GM23338 (cell line): Measurements from ENCODE around the gene MKNK1. TPM values are rescaled to one million over a fixed set of nuclear protein-coding genes. Genes with fewer than 3 reads are reported as not detected.

Source experiments
- ATAC-seq: fragments of 200-7000 bp; cut with Tn5 transposase; 3 replicates; pipeline ENCODE4 v1.9.1; 2020
- DNase-seq: peaks from one replicate; pipeline ENCODE4 v3.0.0-alpha.2; 2015; ENCODE audit warnings: low spot score
- H2AFZ ChIP-seq: fragments of 200-600 bp; sonication (generic); 2 replicates; pipeline ENCODE4 v1.8.0; 2016; ENCODE audit warnings: antibody characterized with exemption, mild to moderate bottlenecking, moderate library complexity
- H3F3A ChIP-seq: fragments of 200-600 bp; sonication (generic); replicated peaks from 2 replicates; pipeline ENCODE4 v1.8.0; 2017; ENCODE audit warnings: antibody characterized with exemption, mixed run types, low read depth
- H3K27ac ChIP-seq: fragments of 200-600 bp; sonication (generic); 2 replicates; pipeline ENCODE4 v1.6.1; 2016; ENCODE audit warnings: low read depth
- H3K27me3 ChIP-seq: fragments of 200-600 bp; sonication (generic); 2 replicates; pipeline ENCODE4 v1.8.0; 2016; ENCODE audit warnings: mild to moderate bottlenecking, mixed run types, moderate library complexity; ENCODE audit not compliant: insufficient read depth
- H3K36me3 ChIP-seq: fragments of 200-600 bp; sonication (generic); 2 replicates; pipeline ENCODE4 v1.8.0; 2016; ENCODE audit warnings: mild to moderate bottlenecking; ENCODE audit not compliant: insufficient read depth
- H3K4me1 ChIP-seq: fragments of 200-600 bp; sonication (generic); 2 replicates; pipeline ENCODE4 v1.8.0; 2016; ENCODE audit warnings: mild to moderate bottlenecking, moderate library complexity; ENCODE audit not compliant: insufficient read depth
- H3K4me2 ChIP-seq: fragments of 200-600 bp; sonication (generic); 2 replicates; pipeline ENCODE4 v1.7.1; 2017; ENCODE audit warnings: mixed run types
- H3K4me3 ChIP-seq: fragments of 200-600 bp; sonication (generic); 2 replicates; pipeline ENCODE4 v1.6.1; 2016; ENCODE audit warnings: mixed run types
- H3K79me2 ChIP-seq: fragments of 200-600 bp; sonication (generic); replicated peaks from 2 replicates; pipeline ENCODE4 v1.8.0; 2017; ENCODE audit warnings: mild to moderate bottlenecking; ENCODE audit not compliant: insufficient read depth
- H3K9me2 ChIP-seq: fragments of 200-600 bp; sonication (generic); 2 replicates; pipeline ENCODE4 v1.8.0; 2017; ENCODE audit not compliant: insufficient read depth
- H4K20me1 ChIP-seq: fragments of 200-600 bp; sonication (generic); replicated peaks from 2 replicates; pipeline ENCODE4 v1.8.0; 2017; ENCODE audit warnings: mild to moderate bottlenecking; ENCODE audit not compliant: insufficient read depth
- H3K27ac Mint-ChIP-seq: 2 replicates; pipeline ENCODE4 v1.8.0; 2020; ENCODE audit warnings: inconsistent platforms, mild to moderate bottlenecking, moderate library complexity, mixed read lengths
- H3K27me3 Mint-ChIP-seq: 3 replicates; pipeline ENCODE4 v1.8.0; 2022; ENCODE audit warnings: low read depth, mild to moderate bottlenecking, moderate library complexity, mixed read lengths, inconsistent platforms; ENCODE audit not compliant: insufficient read depth, poor library complexity
- H3K36me3 Mint-ChIP-seq: 3 replicates; pipeline ENCODE4 v1.8.0; 2021; ENCODE audit warnings: low read depth, mild to moderate bottlenecking, inconsistent platforms, moderate library complexity, mixed read lengths
- H3K4me1 Mint-ChIP-seq: 3 replicates; pipeline ENCODE4 v1.8.0; 2020; ENCODE audit warnings: mild to moderate bottlenecking, inconsistent platforms, mixed read lengths
- H3K4me3 Mint-ChIP-seq: 3 replicates; pipeline ENCODE4 v1.8.0; 2021; ENCODE audit warnings: moderate library complexity, mild to moderate bottlenecking, inconsistent platforms, mixed read lengths
- H3K9me3 Mint-ChIP-seq: 3 replicates; pipeline ENCODE4 v1.8.0; 2020; ENCODE audit warnings: moderate library complexity, mild to moderate bottlenecking, inconsistent platforms, mixed read lengths
- CREB1 ChIP-seq: fragments of 250-450 bp; sonication (Bioruptor Pico); IDR thresholded peaks from 2 replicates; pipeline ENCODE4 v1.5.0; 2020; ENCODE audit warnings: low read depth, mild to moderate bottlenecking, moderate library complexity
- EZH2 ChIP-seq: fragments of 200-600 bp; sonication (generic); IDR thresholded peaks from one replicate; pipeline ENCODE4 v1.8.0; 2017; ENCODE audit warnings: antibody characterized with exemption, mild to moderate bottlenecking, low read depth; ENCODE audit not compliant: unreplicated experiment
- EZH2phosphoT487 ChIP-seq: fragments of 200-600 bp; sonication (generic); IDR thresholded peaks from one replicate; pipeline ENCODE4 v1.8.1; 2018; ENCODE audit warnings: antibody characterized with exemption; ENCODE audit not compliant: unreplicated experiment
- JUNB ChIP-seq: IDR thresholded peaks from one replicate; pipeline ENCODE4 v1.6.1; 2016; ENCODE audit warnings: antibody characterized with exemption; ENCODE audit not compliant: unreplicated experiment
- NANOG ChIP-seq: IDR thresholded peaks from 2 replicates; pipeline ENCODE4 v1.6.1; 2016; ENCODE audit warnings: antibody characterized with exemption, borderline replicate concordance
- POLR2AphosphoS5 ChIP-seq: IDR thresholded peaks from 2 replicates; pipeline ENCODE4 v1.6.1; 2016; ENCODE audit warnings: antibody characterized with exemption, low read depth
- STAT1 ChIP-seq: IDR thresholded peaks from one replicate; pipeline ENCODE4 v1.6.1; 2016; ENCODE audit warnings: antibody characterized with exemption; ENCODE audit not compliant: unreplicated experiment
- ZNF114 ChIP-seq: fragments of 250-450 bp; sonication (Bioruptor Pico); IDR thresholded peaks from 2 replicates; pipeline ENCODE4 v1.5.0; 2020; ENCODE audit warnings: mild to moderate bottlenecking, moderate library complexity
- ZNF331 ChIP-seq: fragments of 250-450 bp; sonication (Bioruptor Pico); IDR thresholded peaks from 2 replicates; pipeline ENCODE4 v1.5.0; 2020; ENCODE audit warnings: low read depth, mild to moderate bottlenecking, moderate library complexity
- polyA plus RNA-seq: library from polyadenylated mRNA; unstranded; fragments of >200 nt; fragmentation: Nextera tagmentation; extraction: Ambion mirVana; gene quantifications from 2 replicates; pipeline ENCODE4 v1.2.1, GENCODE V29; 2016
- total RNA-seq: library from RNA; depleted of rRNA; stranded (reverse); fragments of >200 nt; shearing (Covaris generic); gene quantifications from 2 replicates; pipeline ENCODE4 v1.2.3, GENCODE V29; 2014
- TF ChIP-seq, protein P1 (sequence below): IDR thresholded peaks from one replicate; pipeline ENCODE4 v1.6.1; 2018; ENCODE audit warnings: antibody characterized with exemption; ENCODE audit not compliant: unreplicated experiment
- TF ChIP-seq, protein P2 (sequence below), 2 experiments: fragments of 200-600 bp in 1 of 2; sonication (generic) in 1 of 2; conservative IDR thresholded peaks; 2 replicates each; pipeline versions ENCODE4 v1.5.1 to v1.6.1; 2016 to 2017; ENCODE audit warnings: antibody characterized with exemption in 2 of 2, low read depth in 2 of 2, mild to moderate bottlenecking in 2 of 2, moderate library complexity in 1 of 2
- TF ChIP-seq, protein P3 (sequence below): IDR thresholded peaks from 2 replicates; pipeline ENCODE4 v1.6.1; 2016; ENCODE audit warnings: antibody characterized with exemption

The MKNK1 gene
- total and polyA plus RNA-seq, 2 experiments from 2014 or later, result 11.8 to 20.5 TPM

DNA sequence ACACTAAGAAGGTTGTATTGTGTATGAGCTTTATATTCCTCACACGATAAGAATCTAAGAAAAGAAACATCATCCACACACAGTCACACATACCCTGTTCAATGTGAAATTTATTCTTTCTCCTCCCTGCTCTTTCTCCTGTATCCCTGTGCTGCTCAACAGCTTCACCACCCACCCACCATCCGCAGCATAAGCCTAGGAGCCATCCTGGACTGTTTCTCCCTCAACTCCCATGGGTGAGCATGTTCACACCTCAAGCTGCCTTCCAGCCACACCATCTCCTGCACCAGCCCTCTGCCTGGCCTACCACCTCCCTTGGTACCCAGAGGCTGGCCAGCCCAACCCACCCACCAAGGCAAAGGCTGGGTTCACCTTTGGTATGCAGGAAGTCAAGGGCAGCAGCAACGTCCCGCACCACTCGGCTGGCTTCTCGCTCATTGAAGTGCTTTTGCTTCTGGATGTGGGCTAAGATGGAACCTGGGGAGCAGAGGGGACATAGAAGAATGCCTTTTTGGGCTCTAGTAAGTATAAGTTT, 32.3 kb downstream of the MKNK1 start:
- Histone ChIP-seq H3K4me1 (no peaks in the 10 kb centered on the region), H4K20me1 (no peaks in the 10 kb centered on the region), H3K4me3 (no peak overlapping the region), H3K9me2 (no peaks in the 10 kb centered on the region), H3F3A (no peaks in the 10 kb centered on the region), H3K27me3 (no peaks in the 10 kb centered on the region), H3K4me2 (no peak overlapping the region), H3K79me2 (no peaks in the 10 kb centered on the region), H3K27ac (no peak overlapping the region), H2AFZ (no peak overlapping the region), H3K36me3 (no peaks in the 10 kb centered on the region)
- no peak for DNase-seq
- Mint-ChIP-seq H3K4me3 (no peak overlapping the region), H3K4me1 (peaks cover 36% of the 10 kb centered on the region), H3K36me3 (no peaks in the 10 kb centered on the region), H3K27me3 (peaks cover 3% of the 10 kb centered on the region), H3K27ac (no peak overlapping the region), H3K9me3 (no peaks in the 10 kb centered on the region)
- ATAC-seq, result no peak
- TF ChIP-seq EZH2phosphoT487, result no peak
- no peak for TF ChIP-seq ZNF114 (CRISPR knock-in tag)
- TF ChIP-seq, protein P1, sequence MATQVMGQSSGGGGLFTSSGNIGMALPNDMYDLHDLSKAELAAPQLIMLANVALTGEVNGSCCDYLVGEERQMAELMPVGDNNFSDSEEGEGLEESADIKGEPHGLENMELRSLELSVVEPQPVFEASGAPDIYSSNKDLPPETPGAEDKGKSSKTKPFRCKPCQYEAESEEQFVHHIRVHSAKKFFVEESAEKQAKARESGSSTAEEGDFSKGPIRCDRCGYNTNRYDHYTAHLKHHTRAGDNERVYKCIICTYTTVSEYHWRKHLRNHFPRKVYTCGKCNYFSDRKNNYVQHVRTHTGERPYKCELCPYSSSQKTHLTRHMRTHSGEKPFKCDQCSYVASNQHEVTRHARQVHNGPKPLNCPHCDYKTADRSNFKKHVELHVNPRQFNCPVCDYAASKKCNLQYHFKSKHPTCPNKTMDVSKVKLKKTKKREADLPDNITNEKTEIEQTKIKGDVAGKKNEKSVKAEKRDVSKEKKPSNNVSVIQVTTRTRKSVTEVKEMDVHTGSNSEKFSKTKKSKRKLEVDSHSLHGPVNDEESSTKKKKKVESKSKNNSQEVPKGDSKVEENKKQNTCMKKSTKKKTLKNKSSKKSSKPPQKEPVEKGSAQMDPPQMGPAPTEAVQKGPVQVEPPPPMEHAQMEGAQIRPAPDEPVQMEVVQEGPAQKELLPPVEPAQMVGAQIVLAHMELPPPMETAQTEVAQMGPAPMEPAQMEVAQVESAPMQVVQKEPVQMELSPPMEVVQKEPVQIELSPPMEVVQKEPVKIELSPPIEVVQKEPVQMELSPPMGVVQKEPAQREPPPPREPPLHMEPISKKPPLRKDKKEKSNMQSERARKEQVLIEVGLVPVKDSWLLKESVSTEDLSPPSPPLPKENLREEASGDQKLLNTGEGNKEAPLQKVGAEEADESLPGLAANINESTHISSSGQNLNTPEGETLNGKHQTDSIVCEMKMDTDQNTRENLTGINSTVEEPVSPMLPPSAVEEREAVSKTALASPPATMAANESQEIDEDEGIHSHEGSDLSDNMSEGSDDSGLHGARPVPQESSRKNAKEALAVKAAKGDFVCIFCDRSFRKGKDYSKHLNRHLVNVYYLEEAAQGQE, result no peak
- TF ChIP-seq ZNF331 (CRISPR knock-in tag), result no peak
- TF ChIP-seq, protein P2, sequence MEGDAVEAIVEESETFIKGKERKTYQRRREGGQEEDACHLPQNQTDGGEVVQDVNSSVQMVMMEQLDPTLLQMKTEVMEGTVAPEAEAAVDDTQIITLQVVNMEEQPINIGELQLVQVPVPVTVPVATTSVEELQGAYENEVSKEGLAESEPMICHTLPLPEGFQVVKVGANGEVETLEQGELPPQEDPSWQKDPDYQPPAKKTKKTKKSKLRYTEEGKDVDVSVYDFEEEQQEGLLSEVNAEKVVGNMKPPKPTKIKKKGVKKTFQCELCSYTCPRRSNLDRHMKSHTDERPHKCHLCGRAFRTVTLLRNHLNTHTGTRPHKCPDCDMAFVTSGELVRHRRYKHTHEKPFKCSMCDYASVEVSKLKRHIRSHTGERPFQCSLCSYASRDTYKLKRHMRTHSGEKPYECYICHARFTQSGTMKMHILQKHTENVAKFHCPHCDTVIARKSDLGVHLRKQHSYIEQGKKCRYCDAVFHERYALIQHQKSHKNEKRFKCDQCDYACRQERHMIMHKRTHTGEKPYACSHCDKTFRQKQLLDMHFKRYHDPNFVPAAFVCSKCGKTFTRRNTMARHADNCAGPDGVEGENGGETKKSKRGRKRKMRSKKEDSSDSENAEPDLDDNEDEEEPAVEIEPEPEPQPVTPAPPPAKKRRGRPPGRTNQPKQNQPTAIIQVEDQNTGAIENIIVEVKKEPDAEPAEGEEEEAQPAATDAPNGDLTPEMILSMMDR (conservative IDR thresholded peaks at IDR 0.05; ENCODE audit: low read depth in 2 of 2), result no peak
- TF ChIP-seq POLR2AphosphoS5, result no peak
- no peak for TF ChIP-seq EZH2
- TF ChIP-seq CREB1 (CRISPR knock-in tag), result no peak
- TF ChIP-seq STAT1, result no peak
- TF ChIP-seq JUNB, result no peak
- no peak for TF ChIP-seq NANOG
- TF ChIP-seq, protein P3, sequence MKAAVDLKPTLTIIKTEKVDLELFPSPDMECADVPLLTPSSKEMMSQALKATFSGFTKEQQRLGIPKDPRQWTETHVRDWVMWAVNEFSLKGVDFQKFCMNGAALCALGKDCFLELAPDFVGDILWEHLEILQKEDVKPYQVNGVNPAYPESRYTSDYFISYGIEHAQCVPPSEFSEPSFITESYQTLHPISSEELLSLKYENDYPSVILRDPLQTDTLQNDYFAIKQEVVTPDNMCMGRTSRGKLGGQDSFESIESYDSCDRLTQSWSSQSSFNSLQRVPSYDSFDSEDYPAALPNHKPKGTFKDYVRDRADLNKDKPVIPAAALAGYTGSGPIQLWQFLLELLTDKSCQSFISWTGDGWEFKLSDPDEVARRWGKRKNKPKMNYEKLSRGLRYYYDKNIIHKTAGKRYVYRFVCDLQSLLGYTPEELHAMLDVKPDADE, result no peak
